SK-MEL-5 (cell line): ENCODE results near the gene CLBA1. TPM values are rescaled to one million over a fixed set of nuclear protein-coding genes. Genes with fewer than 3 reads are reported as not detected.

ENCODE experiments used
- total RNA-seq: library from RNA; depleted of rRNA; stranded (reverse); fragments of >200 nt; shearing (Covaris generic); gene quantifications from 2 replicates; pipeline ENCODE4 v1.2.3, GENCODE V29; 2014; rRNA removed

CLBA1 gene
- total RNA-seq, 1 experiment from 2014 or later = 13.6 TPM

Other genes with a start within 250 kb of the CLBA1 start
- 94.9 and 111 TPM in 2 replicates for gene SIVA1, start 232.6 kb upstream of the CLBA1 start, total RNA-seq
- 108 and 119 TPM in 2 replicates for gene AKT1, start 190.0 kb upstream of the CLBA1 start, total RNA-seq
- gene ZBTB42, start 184.7 kb upstream of the CLBA1 start, total RNA-seq = 5.2 and 5.4 TPM in 2 replicates
- gene CEP170B, start 120.5 kb upstream of the CLBA1 start, total RNA-seq = 20.2 and 20.4 TPM in 2 replicates
- not detected in 2 replicates for gene PLD4, start 60.9 kb upstream of the CLBA1 start, total RNA-seq
- gene AHNAK2, start 7.4 kb upstream of the CLBA1 start, total RNA-seq = 12.3 and 13.3 TPM in 2 replicates
- 88.0 and 90.8 TPM in 2 replicates for gene CDCA4, start 35.3 kb downstream of the CLBA1 start, total RNA-seq
- gene GPR132, start 79.6 kb downstream of the CLBA1 start, total RNA-seq = not detected in 2 replicates
- 1.3 TPM in 2 replicates for gene JAG2, start 183.0 kb downstream of the CLBA1 start, total RNA-seq
- 35.2 and 37.4 TPM in 2 replicates for gene NUDT14, start 195.5 kb downstream of the CLBA1 start, total RNA-seq